Fibroblast of lung (primary cell): ENCODE measurements around the gene DHX35. TPM values are rescaled to one million over a fixed set of nuclear protein-coding genes. Genes with fewer than 3 reads are reported as not detected.

ENCODE experiments used
- DNase-seq, 2 donors: peaks; one replicate each; pipeline versions ENCODE4 v3.0.0 to v3.0.0-alpha.2; 2010; ENCODE audit warnings: low read depth in 2 of 2
- H2AFZ ChIP-seq: 2 replicates; pipeline ENCODE4 v1.5.1; 2012; ENCODE audit warnings: low read length, control low read depth, inconsistent platforms
- H3K27ac ChIP-seq: 2 replicates; pipeline ENCODE4 v1.5.1; 2011; ENCODE audit warnings: low read length, control low read depth; ENCODE audit not compliant: insufficient read depth
- H3K27me3 ChIP-seq: 2 replicates; pipeline ENCODE4 v1.5.1; 2011; ENCODE audit warnings: mild to moderate bottlenecking, low read length; ENCODE audit not compliant: control insufficient read depth, insufficient read depth
- H3K36me3 ChIP-seq: 2 replicates; pipeline ENCODE4 v1.5.1; 2011; ENCODE audit warnings: low read length; ENCODE audit not compliant: control insufficient read depth, insufficient read depth
- H3K4me1 ChIP-seq: 2 replicates; pipeline ENCODE4 v1.5.1; 2011; ENCODE audit warnings: low read length; ENCODE audit not compliant: control insufficient read depth, insufficient read depth; ENCODE audit errors: extremely low read depth
- H3K4me2 ChIP-seq: 2 replicates; pipeline ENCODE4 v1.5.1; 2011; ENCODE audit warnings: low read length, control low read depth; ENCODE audit not compliant: insufficient read depth; ENCODE audit errors: extremely low read depth
- H3K4me3 ChIP-seq, 4 experiments: fragments of 200-600 bp in 1 of 4; sonication (generic) in 1 of 4; replicated peaks in 1 of 4; 2 replicates each; pipeline ENCODE4 v1.5.1; 2011 to 2016; ENCODE audit warnings: low read length in 4 of 4, low read depth in 3 of 4, mild to moderate bottlenecking in 3 of 4, control low read depth in 2 of 4, inconsistent platforms in 1 of 4, mixed read lengths in 1 of 4; ENCODE audit not compliant: insufficient read depth in 1 of 4; ENCODE audit errors: control extremely low read depth in 1 of 4
- H3K79me2 ChIP-seq: 2 replicates; pipeline ENCODE4 v1.5.1; 2012; ENCODE audit warnings: mild to moderate bottlenecking, low read length, inconsistent platforms; ENCODE audit not compliant: control insufficient read depth, insufficient read depth
- H3K9ac ChIP-seq: 2 replicates; pipeline ENCODE4 v1.5.1; 2011; ENCODE audit warnings: mild to moderate bottlenecking, low read length, control low read depth; ENCODE audit not compliant: insufficient read depth
- H3K9me3 ChIP-seq: 2 replicates; pipeline ENCODE4 v1.5.1; 2012; ENCODE audit warnings: low read depth, low read length; ENCODE audit not compliant: control insufficient read depth, insufficient read depth
- H4K20me1 ChIP-seq: 2 replicates; pipeline ENCODE4 v1.5.1; 2011; ENCODE audit warnings: low read length; ENCODE audit not compliant: control insufficient read depth, insufficient read depth; ENCODE audit errors: extremely low read depth
- EZH2 ChIP-seq: IDR thresholded peaks from 2 replicates; pipeline ENCODE4 v1.5.1; 2012; ENCODE audit warnings: low read length, control low read depth, mild to moderate bottlenecking; ENCODE audit errors: missing control alignments
- polyA plus RNA-seq, 2 donors: library from polyadenylated mRNA; depleted of rRNA in 1 of 2; stranded (reverse) in 1 of 2; unstranded in 1 of 2; fragments of >200 nt; gene quantifications; 2 replicates each; pipeline ENCODE4 v1.2.1, GENCODE V29; 2011 to 2012; ENCODE audit warnings: missing spikeins in 1 of 2
- total RNA-seq: library from RNA; depleted of rRNA; stranded (reverse); fragments of >200 nt; gene quantifications from 2 replicates; pipeline ENCODE4 v1.2.1, GENCODE V29; 2014
- TF ChIP-seq, protein P1 (sequence below), 2 donors: IDR thresholded peaks in 1 of 2; conservative IDR thresholded peaks in 1 of 2; 1 replicate in 1 of 2; 2 replicates in 1 of 2; pipeline ENCODE4 v1.5.1; 2011 to 2012; ENCODE audit warnings: low read length in 2 of 2, control low read depth in 1 of 2, inconsistent platforms in 1 of 2, low read depth in 1 of 2, mild to moderate bottlenecking in 1 of 2

Gene DHX35
- total and polyA plus RNA-seq, 2 donors (not counting 1 experiment from before 2014, with no cell fraction given): 11.4 to 12.1 TPM

DNA sequence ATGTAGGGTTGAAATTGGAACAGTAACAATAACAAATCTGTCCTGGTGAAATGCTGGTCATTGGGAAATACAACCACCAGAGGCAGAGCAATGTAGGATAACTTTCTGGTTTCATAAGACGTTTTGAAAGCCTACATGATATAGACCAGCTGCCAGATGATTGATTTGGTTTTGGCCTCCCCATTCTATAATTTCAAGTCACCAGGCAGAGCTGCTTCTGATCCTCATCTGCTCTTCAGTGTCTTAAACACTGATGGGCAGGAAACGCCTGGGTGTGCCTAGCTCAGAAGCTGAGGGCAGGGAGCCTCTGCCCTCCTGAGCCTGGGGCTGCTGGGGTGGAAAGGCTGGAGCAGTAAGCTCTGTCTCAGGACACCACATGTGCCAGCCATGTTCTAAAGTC, 24.5 kb downstream of the DHX35 start:
- H3K9me3 ChIP-seq: no peaks in the 10 kb centered on the region
- no peaks in the 10 kb centered on the region for H4K20me1 ChIP-seq
- H3K36me3 ChIP-seq: no peaks in the 10 kb centered on the region
- peak in 1 of 2 donors; percentile 72 for DNase-seq
- no peak overlapping the region for H3K27ac ChIP-seq
- H3K9ac ChIP-seq: no peak overlapping the region
- H2AFZ ChIP-seq: no peak overlapping the region
- peaks cover 16% of the 10 kb centered on the region for H3K4me1 ChIP-seq
- no peak overlapping the region for H3K4me2 ChIP-seq
- H3K4me3 ChIP-seq: no peak overlapping the region
- H3K27me3 ChIP-seq: no peaks in the 10 kb centered on the region
- H3K79me2 ChIP-seq: peaks cover 3% of the 10 kb centered on the region
- TF ChIP-seq, protein P1, sequence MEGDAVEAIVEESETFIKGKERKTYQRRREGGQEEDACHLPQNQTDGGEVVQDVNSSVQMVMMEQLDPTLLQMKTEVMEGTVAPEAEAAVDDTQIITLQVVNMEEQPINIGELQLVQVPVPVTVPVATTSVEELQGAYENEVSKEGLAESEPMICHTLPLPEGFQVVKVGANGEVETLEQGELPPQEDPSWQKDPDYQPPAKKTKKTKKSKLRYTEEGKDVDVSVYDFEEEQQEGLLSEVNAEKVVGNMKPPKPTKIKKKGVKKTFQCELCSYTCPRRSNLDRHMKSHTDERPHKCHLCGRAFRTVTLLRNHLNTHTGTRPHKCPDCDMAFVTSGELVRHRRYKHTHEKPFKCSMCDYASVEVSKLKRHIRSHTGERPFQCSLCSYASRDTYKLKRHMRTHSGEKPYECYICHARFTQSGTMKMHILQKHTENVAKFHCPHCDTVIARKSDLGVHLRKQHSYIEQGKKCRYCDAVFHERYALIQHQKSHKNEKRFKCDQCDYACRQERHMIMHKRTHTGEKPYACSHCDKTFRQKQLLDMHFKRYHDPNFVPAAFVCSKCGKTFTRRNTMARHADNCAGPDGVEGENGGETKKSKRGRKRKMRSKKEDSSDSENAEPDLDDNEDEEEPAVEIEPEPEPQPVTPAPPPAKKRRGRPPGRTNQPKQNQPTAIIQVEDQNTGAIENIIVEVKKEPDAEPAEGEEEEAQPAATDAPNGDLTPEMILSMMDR (conservative IDR thresholded peaks at IDR 0.05 in 1 of 2, IDR thresholded peaks at IDR 0.05 in 1 of 2; ENCODE audit: low read depth in 1 of 2, low read length in 2 of 2): peak; percentile 4 to 40
- no peak for TF ChIP-seq EZH2

DNA sequence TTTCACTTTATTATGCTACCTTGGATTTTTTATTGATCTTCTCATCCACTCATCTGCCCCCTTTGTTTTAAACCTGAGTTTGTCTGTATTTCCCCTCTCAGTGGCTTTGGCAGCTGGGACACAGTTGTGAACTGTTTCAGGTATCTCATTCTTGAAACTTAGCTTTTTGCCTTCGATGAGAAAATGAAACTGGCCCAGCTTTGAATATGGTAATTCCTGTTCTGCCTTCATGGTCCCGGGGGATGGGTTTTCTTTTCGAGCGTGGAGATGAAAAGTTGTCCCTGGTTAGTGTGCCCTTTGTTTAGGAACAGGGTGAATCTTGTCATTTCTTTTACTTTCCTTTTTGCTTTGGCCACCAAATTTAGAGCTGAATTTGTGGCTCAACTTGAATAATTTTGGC, 25.6 kb downstream of the DHX35 start:
- no peak for DNase-seq
- Histone ChIP-seq H3K27me3 (no peaks in the 10 kb centered on the region), H3K9me3 (no peaks in the 10 kb centered on the region), H3K4me2 (no peak overlapping the region), H4K20me1 (no peaks in the 10 kb centered on the region), H3K4me3 (no peak overlapping the region), H2AFZ (no peak overlapping the region), H3K79me2 (peaks cover 3% of the 10 kb centered on the region), H3K9ac (no peak overlapping the region), H3K27ac (no peak overlapping the region), H3K4me1 (peaks cover 16% of the 10 kb centered on the region), H3K36me3 (no peaks in the 10 kb centered on the region)
- TF ChIP-seq EZH2: no peak
- TF ChIP-seq, protein P1 (conservative IDR thresholded peaks at IDR 0.05 in 1 of 2, IDR thresholded peaks at IDR 0.05 in 1 of 2; ENCODE audit: low read depth in 1 of 2, low read length in 2 of 2): no peak

DNA sequence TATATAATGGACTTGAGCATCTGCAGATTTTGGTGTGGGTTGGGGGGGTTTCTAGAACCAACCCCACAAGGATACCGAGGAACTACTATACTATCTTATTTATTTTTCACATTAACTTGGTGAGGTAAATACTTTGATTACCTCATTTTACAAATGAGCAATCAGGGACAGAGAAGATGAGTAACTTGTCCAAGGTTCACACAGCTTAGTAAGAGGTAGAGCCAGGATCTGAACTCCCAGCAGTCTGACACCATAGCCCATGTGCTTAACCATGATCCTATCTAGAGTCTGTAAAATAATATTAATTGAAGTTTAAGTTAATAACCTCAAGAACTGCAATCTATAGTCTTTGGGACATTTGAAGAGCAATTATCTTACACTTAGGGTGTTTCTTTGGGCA, 28.6 kb downstream of the DHX35 start:
- H4K20me1 ChIP-seq: no peaks in the 10 kb centered on the region
- H3K4me2 ChIP-seq: no peak overlapping the region
- no peak overlapping the region for H3K27ac ChIP-seq
- H3K9me3 ChIP-seq: no peaks in the 10 kb centered on the region
- no peak overlapping the region for H2AFZ ChIP-seq
- no peak for DNase-seq
- H3K4me3 ChIP-seq: no peak overlapping the region
- no peaks in the 10 kb centered on the region for H3K27me3 ChIP-seq
- no peak overlapping the region for H3K9ac ChIP-seq
- H3K4me1 ChIP-seq: peaks cover 11% of the 10 kb centered on the region
- peaks cover 3% of the 10 kb centered on the region for H3K79me2 ChIP-seq
- no peak for TF ChIP-seq EZH2
- TF ChIP-seq, protein P1 (conservative IDR thresholded peaks at IDR 0.05 in 1 of 2, IDR thresholded peaks at IDR 0.05 in 1 of 2; ENCODE audit: low read depth in 1 of 2, low read length in 2 of 2): no peak
- no peaks in the 10 kb centered on the region for H3K36me3 ChIP-seq
